Left lung (tissue), 10 donors: Measurements from ENCODE around the gene UEVLD. TPM values are rescaled to one million over a fixed set of nuclear protein-coding genes. Genes with fewer than 3 reads are reported as not detected.

ENCODE experiments used
- ATAC-seq: fragments of 200-7000 bp; cut with Tn5 transposase; one replicate; pipeline ENCODE4 v1.9.1; 2020; ENCODE audit warnings: moderate library complexity
- DNase-seq, 4 donors: peaks; one replicate each; pipeline ENCODE4 v3.0.0-alpha.2; 2013 to 2020
- H3K27ac ChIP-seq, 2 donors: fragments of 200-600 bp; sonication (generic) in 1 of 2; one replicate each; pipeline versions ENCODE4 v1.5.0 to v1.8.0; 2020 to 2021
- H3K27me3 ChIP-seq, 2 donors: fragments of 200-600 bp; sonication (generic) in 1 of 2; one replicate each; pipeline versions ENCODE4 v1.5.0 to v1.8.0; 2020 to 2021
- H3K36me3 ChIP-seq, 2 donors: fragments of 200-600 bp; sonication (generic) in 1 of 2; one replicate each; pipeline versions ENCODE4 v1.5.0 to v1.8.0; 2020 to 2021
- H3K4me1 ChIP-seq, 2 donors: fragments of 200-600 bp; one replicate each; pipeline ENCODE4 v1.8.0; 2021
- H3K4me3 ChIP-seq, 2 donors: fragments of 200-600 bp; sonication (generic) in 1 of 2; one replicate each; pipeline versions ENCODE4 v1.5.0 to v1.8.0; 2020 to 2021; ENCODE audit warnings: mild to moderate bottlenecking in 1 of 2
- H3K9me3 ChIP-seq, 2 donors: fragments of 200-600 bp; sonication (generic) in 1 of 2; one replicate each; pipeline versions ENCODE4 v1.5.0 to v1.8.0; 2020 to 2021
- intact Hi-C, 2 donors: fragments of 100-400 bp; cut with DNase I; formaldehyde crosslinking; loops; one replicate each; pipeline versions ENCODE4 v1.11.2 to v1.14.2; 2022
- polyA plus RNA-seq, 6 donors: library from polyadenylated mRNA; unstranded; fragments of 120-200 nt; gene quantifications; one replicate each; pipeline ENCODE4 v1.2.1, GENCODE V29; 2013; ENCODE audit not compliant: insufficient read length in 6 of 6
- total RNA-seq, 2 donors: library from RNA; stranded (reverse); fragmentation: NEBNext Ultra II Directional; extraction: Animal tissue kit (Norgen Biotek cat#: 25700); gene quantifications; one replicate each; pipeline ENCODE4 v1.2.1, GENCODE V29; 2021
- TF ChIP-seq, protein P1 (sequence below), 2 donors: fragments of 200-600 bp; sonication (generic) in 1 of 2; IDR thresholded peaks; one replicate each; pipeline versions ENCODE4 v1.5.0 to v1.8.0; 2021; ENCODE audit warnings: antibody characterized with exemption in 2 of 2
- donor health status: DM: no; HTN: yes; CAD: no.
- donor health status: DM: no; HTN: no; CAD: no.

Gene UEVLD
- total and polyA plus RNA-seq, 8 donors = 17.1 to 25.3 (median 20.6) TPM

GRCh38 chr11:18581825-18582224, 6.7 kb downstream of the UEVLD start:
- Histone ChIP-seq H3K36me3 (peaks cover 0 to 15% of the 10 kb centered on the region in 2 donors), H3K27me3 (no peaks in the 10 kb centered on the region)
- ATAC-seq = no peak

GRCh38 chr11:18580113-18580766, 8.3 kb downstream of the UEVLD start:
- H3K27ac ChIP-seq = no peak overlapping the region
- intact Hi-C loops = no loop called here
- no peak for DNase-seq
- TF ChIP-seq, protein P1, sequence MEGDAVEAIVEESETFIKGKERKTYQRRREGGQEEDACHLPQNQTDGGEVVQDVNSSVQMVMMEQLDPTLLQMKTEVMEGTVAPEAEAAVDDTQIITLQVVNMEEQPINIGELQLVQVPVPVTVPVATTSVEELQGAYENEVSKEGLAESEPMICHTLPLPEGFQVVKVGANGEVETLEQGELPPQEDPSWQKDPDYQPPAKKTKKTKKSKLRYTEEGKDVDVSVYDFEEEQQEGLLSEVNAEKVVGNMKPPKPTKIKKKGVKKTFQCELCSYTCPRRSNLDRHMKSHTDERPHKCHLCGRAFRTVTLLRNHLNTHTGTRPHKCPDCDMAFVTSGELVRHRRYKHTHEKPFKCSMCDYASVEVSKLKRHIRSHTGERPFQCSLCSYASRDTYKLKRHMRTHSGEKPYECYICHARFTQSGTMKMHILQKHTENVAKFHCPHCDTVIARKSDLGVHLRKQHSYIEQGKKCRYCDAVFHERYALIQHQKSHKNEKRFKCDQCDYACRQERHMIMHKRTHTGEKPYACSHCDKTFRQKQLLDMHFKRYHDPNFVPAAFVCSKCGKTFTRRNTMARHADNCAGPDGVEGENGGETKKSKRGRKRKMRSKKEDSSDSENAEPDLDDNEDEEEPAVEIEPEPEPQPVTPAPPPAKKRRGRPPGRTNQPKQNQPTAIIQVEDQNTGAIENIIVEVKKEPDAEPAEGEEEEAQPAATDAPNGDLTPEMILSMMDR (IDR thresholded peaks at IDR 0.05) = no peak
- H3K36me3 ChIP-seq = peaks cover 0 to 30% of the 10 kb centered on the region in 2 donors
- no peaks in the 10 kb centered on the region for H3K9me3 ChIP-seq
- H3K4me3 ChIP-seq = no peak overlapping the region
- no peaks in the 10 kb centered on the region for H3K4me1 ChIP-seq
- ATAC-seq = no peak
- H3K27me3 ChIP-seq = no peaks in the 10 kb centered on the region

More at GRCh38 chr11:18581825-18582224, 6.7 kb downstream of the UEVLD start:
- no peak overlapping the region for H3K27ac ChIP-seq
- no peaks in the 10 kb centered on the region for H3K9me3 ChIP-seq
- no peak overlapping the region for H3K4me3 ChIP-seq
- DNase-seq = no peak
- TF ChIP-seq, protein P1 (IDR thresholded peaks at IDR 0.05) = no peak
- H3K4me1 ChIP-seq = peaks cover 0 to 4% of the 10 kb centered on the region in 2 donors
- intact Hi-C loops = no loop called here

- Histone ChIP-seq H3K27me3 (no peaks in the 10 kb centered on the region), H3K4me3 (no peak overlapping the region), H3K9me3 (no peaks in the 10 kb centered on the region), H3K36me3 (peaks cover 0 to 42% of the 10 kb centered on the region in 2 donors), H3K4me1 (no peaks in the 10 kb centered on the region), H3K27ac (no peak overlapping the region)
- intact Hi-C loops = no loop called here
- DNase-seq = no peak
- TF ChIP-seq, protein P1 (IDR thresholded peaks at IDR 0.05) = no peak
- peak; percentile 30 for ATAC-seq
Measured at GRCh38 chr11:18578975-18579598, 9.4 kb downstream of the UEVLD start.

DNA sequence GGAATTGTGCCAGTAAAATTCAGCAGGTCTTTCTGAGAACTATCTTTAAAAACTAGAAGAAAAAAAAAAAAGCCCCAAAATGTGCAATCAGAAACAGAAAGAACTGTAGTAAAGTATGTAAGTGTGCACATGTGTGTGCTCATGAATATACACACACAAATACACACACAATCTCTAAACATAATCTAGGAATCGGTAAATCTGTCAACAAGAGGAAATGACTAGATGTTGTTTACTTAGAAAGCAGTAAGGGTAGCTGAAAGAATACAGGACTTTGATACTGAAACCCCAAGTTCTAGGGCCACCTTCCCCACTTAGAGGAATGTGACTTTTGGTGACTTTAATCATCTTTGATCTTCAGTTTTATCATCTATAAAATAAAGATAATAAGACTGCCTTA, 13.2 kb downstream of the UEVLD start:
- Histone ChIP-seq H3K27me3 (no peaks in the 10 kb centered on the region), H3K4me3 (no peak overlapping the region), H3K36me3 (peaks cover 0 to 76% of the 10 kb centered on the region in 2 donors), H3K4me1 (no peaks in the 10 kb centered on the region), H3K9me3 (no peaks in the 10 kb centered on the region), H3K27ac (no peak overlapping the region)
- intact Hi-C loops = no loop called here
- TF ChIP-seq, protein P1 (IDR thresholded peaks at IDR 0.05) = no peak
- ATAC-seq = no peak
- DNase-seq = no peak

- intact Hi-C loops = no loop called here
- ATAC-seq (no peak), DNase-seq (no peak)
- no peak overlapping the region for H3K27ac ChIP-seq
- TF ChIP-seq, protein P1 (IDR thresholded peaks at IDR 0.05) = no peak
- no peaks in the 10 kb centered on the region for H3K4me1 ChIP-seq
- no peaks in the 10 kb centered on the region for H3K9me3 ChIP-seq
- no peak overlapping the region for H3K4me3 ChIP-seq
- H3K36me3 ChIP-seq = peaks cover 0 to 76% of the 10 kb centered on the region in 2 donors
- no peaks in the 10 kb centered on the region for H3K27me3 ChIP-seq
Measured at GRCh38 chr11:18567081-18567480, 21.5 kb downstream of the UEVLD start.
